GM12878 (cell line): ENCODE data around the gene SPCS2. TPM values are rescaled to one million over a fixed set of nuclear protein-coding genes. Genes with fewer than 3 reads are reported as not detected.

ENCODE experiments used
- ASH2L ChIP-seq: fragments of 300-600, 200-600 bp; sonication (generic); IDR thresholded peaks from 2 replicates; pipeline ENCODE4 v1.6.1; 2017; ENCODE audit warnings: low read depth, mild to moderate bottlenecking, borderline replicate concordance
- ATF7 ChIP-seq: fragments of 450-650 bp; IDR thresholded peaks from 2 replicates; pipeline ENCODE4 v1.6.1; 2016; ENCODE audit warnings: low read depth, mild to moderate bottlenecking
- CBFB ChIP-seq: IDR thresholded peaks from 2 replicates; pipeline ENCODE4 v1.6.1; 2016; ENCODE audit warnings: antibody characterized with exemption, low read depth
- CTCF ChIP-seq, 3 experiments: IDR thresholded peaks in 2 of 3; conservative IDR thresholded peaks in 1 of 3; 2 replicates each; pipeline ENCODE4 v1.5.1; 2011; ENCODE audit warnings: low read depth in 3 of 3, low read length in 3 of 3, mild to moderate bottlenecking in 3 of 3, control low read depth in 2 of 3, moderate library complexity in 2 of 3, inconsistent platforms in 1 of 3, mixed read lengths in 1 of 3; ENCODE audit not compliant: control insufficient read depth in 2 of 3, insufficient read depth in 1 of 3; ENCODE audit errors: extremely low read depth in 1 of 3
- ETV6 ChIP-seq, 2 experiments: fragments of 450-650 bp in 1 of 2; IDR thresholded peaks in 1 of 2; conservative IDR thresholded peaks in 1 of 2; 2 replicates each; pipeline ENCODE4 v1.6.1; 2014; ENCODE audit warnings: antibody characterized with exemption in 1 of 2, borderline replicate concordance in 1 of 2, low read depth in 1 of 2, mild to moderate bottlenecking in 1 of 2, moderate library complexity in 1 of 2
- FOS ChIP-seq: IDR thresholded peaks from 3 replicates; pipeline ENCODE4 v1.6.1; 2011; ENCODE audit warnings: borderline replicate concordance; ENCODE audit not compliant: insufficient read length; ENCODE audit errors: extremely low read depth
- IKZF1 ChIP-seq: fragments of 450-650 bp; conservative IDR thresholded peaks from 2 replicates; pipeline ENCODE4 v1.6.1; 2017; ENCODE audit warnings: antibody characterized with exemption, mild to moderate bottlenecking
- KAT2A ChIP-seq: conservative IDR thresholded peaks from 2 replicates; pipeline ENCODE4 v1.6.1; 2011; ENCODE audit warnings: low read depth, low read length; ENCODE audit not compliant: control insufficient read depth
- KLF5 ChIP-seq: fragments of 450-650 bp; IDR thresholded peaks from 2 replicates; pipeline ENCODE4 v1.6.1; 2014; ENCODE audit warnings: mild to moderate bottlenecking; ENCODE audit not compliant: partially characterized antibody
- MLLT1 ChIP-seq: fragments of 450-650 bp; IDR thresholded peaks from 2 replicates; pipeline ENCODE4 v1.6.1; 2016; ENCODE audit warnings: mild to moderate bottlenecking
- NFYB ChIP-seq: IDR thresholded peaks from 2 replicates; pipeline ENCODE4 v1.6.1; 2011; ENCODE audit warnings: low read depth, mild to moderate bottlenecking, low read length, improper control_type of control experiment, moderate library complexity; ENCODE audit not compliant: insufficient read depth
- NR2C1 ChIP-seq: fragments of 450-650 bp; IDR thresholded peaks from 2 replicates; pipeline ENCODE4 v1.6.1; 2017; ENCODE audit warnings: antibody characterized with exemption, mild to moderate bottlenecking, moderate library complexity
- REST ChIP-seq: IDR thresholded peaks from 2 replicates; pipeline ENCODE4 v1.6.1; 2012; ENCODE audit warnings: mild to moderate bottlenecking, low read depth, low read length
- RUNX3 ChIP-seq: IDR thresholded peaks from 2 replicates; pipeline ENCODE4 v1.6.1; 2012; ENCODE audit warnings: low read length, inconsistent platforms
- SMAD5 ChIP-seq: IDR thresholded peaks from 2 replicates; pipeline ENCODE4 v1.6.1; 2016; ENCODE audit warnings: antibody characterized with exemption, low read depth
- SMARCA5 ChIP-seq: fragments of 450-650 bp; IDR thresholded peaks from 2 replicates; pipeline ENCODE4 v1.6.1; 2017; ENCODE audit warnings: mild to moderate bottlenecking
- TARDBP ChIP-seq: IDR thresholded peaks from 2 replicates; pipeline ENCODE4 v1.6.1; 2016; ENCODE audit warnings: borderline replicate concordance
- ZBTB40 ChIP-seq: fragments of 450-650 bp; IDR thresholded peaks from 2 replicates; pipeline ENCODE4 v1.6.1; 2016; ENCODE audit warnings: mild to moderate bottlenecking, moderate library complexity, borderline replicate concordance
- ZNF217 ChIP-seq: fragments of 450-650 bp; IDR thresholded peaks from 2 replicates; pipeline ENCODE4 v1.6.1; 2017; ENCODE audit warnings: antibody characterized with exemption, mild to moderate bottlenecking
- ZNF274 ChIP-seq: IDR thresholded peaks from one replicate; pipeline ENCODE4 v1.8.0; 2011; ENCODE audit not compliant: insufficient read length, insufficient read depth
- ZSCAN29 ChIP-seq: fragments of 450-650 bp; IDR thresholded peaks from 2 replicates; pipeline ENCODE4 v1.6.1; 2017; ENCODE audit warnings: mild to moderate bottlenecking, moderate library complexity
- polyA plus RNA-seq, 11 experiments: library from polyadenylated mRNA; depleted of rRNA in 4 of 11; unstranded in 6 of 11; stranded (reverse) in 5 of 11; fragments of >200 nt; fragmentation: Nextera tagmentation in 4 of 11; fragmentation: Illumina TruSeq in 1 of 11; extraction: Ambion mirVana in 4 of 11; extraction: Trizol in 1 of 11; gene quantifications; 1 replicate in 1 of 11; 2 replicates in 10 of 11; pipeline versions ENCODE4 v1.2.1 to v1.2.3, GENCODE V29; 2011 to 2016; ENCODE audit warnings: inconsistent platforms in 2 of 11, missing spikeins in 2 of 11, low read depth in 1 of 11
- total RNA-seq, 4 experiments: library from RNA; depleted of rRNA in 3 of 4; stranded (reverse); fragments of >200 nt in 3 of 4; fragmentation: Illumina TruSeq in 1 of 4; extraction: Trizol in 1 of 4; gene quantifications; 2 replicates each; pipeline versions ENCODE4 v1.2.1 to v1.2.3, GENCODE V29; 2013 to 2021

SPCS2 gene
- total and polyA plus RNA-seq, 10 of the 15 experiments (the other 5 are each of a cell fraction or from before 2014, with no cell fraction given), result 40.7 to 661 (median 192) TPM

GRCh38 chr11:74992852-74993251 lies 43.8 kb downstream of the SPCS2 start (continued):
- no peak for TF ChIP-seq ZBTB40
- no peak for TF ChIP-seq NR2C1
- no peak for TF ChIP-seq CTCF (IDR thresholded peaks at IDR 0.05 in 2 of 3, conservative IDR thresholded peaks at IDR 0.05 in 1 of 3; ENCODE audit: control insufficient read depth in 2 of 3, extremely low read depth in 1 of 3, insufficient read depth in 1 of 3, low read depth in 3 of 3, low read length in 3 of 3)
- no peak for TF ChIP-seq CBFB
- no peak for TF ChIP-seq KAT2A
- no peak for TF ChIP-seq ATF7
- TF ChIP-seq ETV6 (conservative IDR thresholded peaks at IDR 0.05 in 1 of 2, IDR thresholded peaks at IDR 0.05 in 1 of 2; ENCODE audit: borderline replicate concordance in 1 of 2, low read depth in 1 of 2), result no peak
- 0 out of 2 replicates have a peak, but pooled peaks have one; percentile 32 for TF ChIP-seq ZNF217
- TF ChIP-seq TARDBP, result no peak
- no peak for TF ChIP-seq SMARCA5
- no peak for TF ChIP-seq FOS
- TF ChIP-seq REST, result no peak
- TF ChIP-seq ZNF274, result no peak
- TF ChIP-seq MLLT1, result peak; percentile 43; the same call in 1 of the 2 replicates
- TF ChIP-seq ASH2L, result no peak
- peak; percentile 37; the same call in 1 of the 2 replicates for TF ChIP-seq RUNX3
- TF ChIP-seq ZSCAN29, result no peak
- TF ChIP-seq IKZF1, result peak; percentile 39; the same call in 1 of the 2 replicates
- TF ChIP-seq KLF5, result no peak
- TF ChIP-seq NFYB, result peak; percentile 57; the same call in 1 of the 2 replicates
- TF ChIP-seq SMAD5, result no peak
